HPDE6-E6E7 (cell line): ENCODE results near the gene CNR2.
"Not testable (repeated sequence)": the region's sequence is repeated elsewhere in the genome, so short reads cannot be mapped to it uniquely, and the experiment has no call there.

Experiments used
- DNase-seq: peaks from one replicate; pipeline ENCODE4 v3.0.0; 2011; ENCODE audit warnings: missing footprints; ENCODE audit errors: extremely low spot score

CNR2 gene

DNA sequence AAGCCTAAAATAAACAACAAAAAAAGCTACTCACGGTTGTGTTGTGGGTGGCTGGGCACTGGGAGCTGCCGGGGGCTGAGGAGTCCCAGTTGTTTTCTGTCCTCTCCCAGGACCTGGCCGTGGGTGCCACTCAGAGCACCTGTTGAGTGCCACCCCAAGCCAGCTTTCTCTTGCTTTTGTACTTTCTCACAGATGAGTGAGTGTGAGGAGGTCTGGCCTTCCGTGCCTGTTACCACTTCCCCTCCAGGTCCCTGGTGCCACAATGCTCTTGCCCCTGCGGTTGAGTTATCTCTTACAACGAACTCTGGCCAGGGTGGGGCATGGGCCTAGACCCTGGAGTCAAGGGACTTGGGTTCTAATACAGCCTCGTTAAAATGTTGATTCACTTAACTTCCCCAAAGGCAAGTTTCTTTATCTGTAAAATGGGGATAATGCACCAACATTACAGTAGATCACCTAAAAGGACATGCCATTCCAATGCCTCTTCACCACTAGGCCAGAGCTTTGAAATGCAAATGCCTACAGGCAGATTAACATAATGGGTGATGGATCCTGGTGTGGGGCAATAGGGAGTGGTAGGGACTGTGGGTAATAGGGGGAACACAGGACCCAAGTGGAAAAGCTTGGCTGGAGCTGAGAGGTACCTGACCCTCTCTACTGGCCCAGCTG is at the start of gene CNR2:
Gene CNR2 (minus strand): TSS at position 151 of the 669 bp plus-strand sequence. CDS start 37,745 bp downstream, outside the sequence.
- DNase-seq: no peak

DNA sequence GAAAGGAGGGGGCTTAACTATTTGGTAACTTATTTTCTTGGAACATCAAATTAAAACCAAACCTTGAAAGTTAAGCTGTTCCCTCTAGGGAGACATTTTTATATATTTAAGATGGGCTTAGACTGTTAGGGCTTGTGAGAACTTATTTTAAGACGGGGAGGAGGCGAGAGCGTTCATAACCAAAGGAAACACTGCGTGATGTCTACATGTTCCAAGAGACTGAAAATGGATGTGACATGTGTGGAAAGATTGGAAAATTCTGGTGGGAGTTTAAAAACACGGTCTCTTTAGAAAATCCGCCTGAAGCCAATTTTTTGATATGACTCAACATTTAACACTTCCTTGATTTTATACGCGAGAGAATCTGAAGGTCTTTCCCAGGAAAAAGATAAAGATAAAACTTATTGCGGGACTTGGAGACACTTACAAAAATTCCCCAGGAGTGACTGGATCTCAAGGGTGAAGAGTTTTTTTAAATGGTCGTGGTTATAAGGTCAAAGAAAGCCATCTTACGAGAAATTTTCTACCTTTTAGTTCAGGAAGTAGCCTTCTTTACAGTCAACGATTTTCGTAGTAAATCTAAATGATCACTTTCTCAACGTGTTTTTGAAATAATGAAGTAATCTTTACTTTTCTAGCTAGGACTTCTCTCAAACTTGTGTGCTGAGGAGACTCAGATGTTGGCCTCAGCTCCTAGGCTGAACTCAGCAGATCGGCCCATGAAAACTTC is 47.3 kb upstream of the CNR2 start:
- no peak for DNase-seq

DNA sequence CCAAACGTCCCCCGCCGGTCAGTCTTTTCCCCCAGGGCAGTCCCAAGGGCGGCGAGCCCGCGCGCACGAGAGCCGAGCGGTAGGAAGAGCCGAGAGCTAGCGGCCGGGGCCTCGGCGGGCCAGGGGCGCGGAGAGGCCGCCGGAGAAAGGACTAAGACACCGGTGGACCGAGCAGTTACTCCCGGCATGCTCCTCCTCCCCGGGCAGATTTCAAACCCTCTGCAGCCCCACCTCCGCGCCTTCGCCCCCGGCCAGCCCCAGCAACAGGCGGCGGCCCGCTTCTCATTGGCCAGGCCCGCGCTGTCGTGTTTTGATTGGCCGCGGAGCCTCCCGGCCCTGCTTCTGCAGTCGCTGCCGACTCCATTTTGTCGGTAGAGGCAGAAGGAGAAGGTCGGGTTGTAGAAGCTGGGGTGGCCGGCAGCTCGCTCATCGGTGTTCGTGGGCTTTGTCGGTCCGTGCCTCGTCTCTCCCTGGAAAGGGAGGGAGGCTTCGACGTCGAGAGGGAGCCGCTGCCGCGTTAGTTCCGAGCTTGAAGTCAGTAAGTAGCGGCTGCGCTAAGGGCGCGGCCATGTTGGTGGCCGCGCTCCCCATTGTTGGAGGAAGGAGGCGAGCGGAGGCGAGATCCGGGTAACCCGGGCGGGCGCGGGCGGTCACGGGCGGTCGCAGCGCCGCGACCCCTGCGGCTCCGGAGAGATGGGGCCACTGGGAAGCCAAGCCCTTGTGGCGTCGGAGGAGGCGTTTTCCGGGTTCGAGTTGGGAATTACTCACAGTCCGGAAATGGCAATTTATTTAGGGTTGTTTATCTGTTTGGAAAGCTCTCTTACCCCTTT is 46.5 kb upstream of the CNR2 start, which contains the start of gene PNRC2:
Gene PNRC2 (plus strand): TSS at position 368 of the 830 bp plus-strand sequence. CDS start 1,630 bp downstream, outside the sequence.
- peak; percentile 97 for DNase-seq

DNA sequence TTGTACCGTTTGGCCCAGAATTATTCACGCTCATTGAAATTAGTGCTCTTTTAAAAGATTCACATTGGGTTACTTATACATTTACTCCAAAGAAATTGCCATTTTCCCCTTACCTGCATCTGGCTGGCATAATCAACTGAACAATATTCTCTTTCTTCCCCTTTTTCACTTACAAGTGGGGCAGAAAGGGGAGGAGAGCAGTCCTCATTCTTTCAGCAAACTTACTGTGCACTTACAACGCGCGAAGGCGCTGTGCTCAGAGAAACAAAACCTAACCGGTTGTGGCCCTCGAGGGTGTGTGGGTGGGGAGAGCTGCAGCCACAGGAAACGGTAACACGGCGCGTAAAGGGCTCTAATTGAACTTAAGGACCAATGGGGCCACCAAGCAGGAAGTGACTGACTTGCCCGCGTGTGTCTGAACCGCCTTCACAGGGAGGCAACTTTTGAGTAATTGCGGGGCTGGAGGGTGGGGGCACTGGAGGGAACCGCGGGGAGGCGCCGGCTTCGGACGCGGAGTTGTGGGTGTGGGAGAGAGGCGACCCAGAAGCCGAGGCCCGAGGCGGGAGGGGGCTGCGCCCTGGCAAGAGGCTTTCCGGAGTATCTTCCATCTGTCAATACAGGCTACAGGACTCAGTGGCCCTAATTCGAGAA is 45.8 kb upstream of the CNR2 start:
- peak; percentile 60 for DNase-seq

DNA sequence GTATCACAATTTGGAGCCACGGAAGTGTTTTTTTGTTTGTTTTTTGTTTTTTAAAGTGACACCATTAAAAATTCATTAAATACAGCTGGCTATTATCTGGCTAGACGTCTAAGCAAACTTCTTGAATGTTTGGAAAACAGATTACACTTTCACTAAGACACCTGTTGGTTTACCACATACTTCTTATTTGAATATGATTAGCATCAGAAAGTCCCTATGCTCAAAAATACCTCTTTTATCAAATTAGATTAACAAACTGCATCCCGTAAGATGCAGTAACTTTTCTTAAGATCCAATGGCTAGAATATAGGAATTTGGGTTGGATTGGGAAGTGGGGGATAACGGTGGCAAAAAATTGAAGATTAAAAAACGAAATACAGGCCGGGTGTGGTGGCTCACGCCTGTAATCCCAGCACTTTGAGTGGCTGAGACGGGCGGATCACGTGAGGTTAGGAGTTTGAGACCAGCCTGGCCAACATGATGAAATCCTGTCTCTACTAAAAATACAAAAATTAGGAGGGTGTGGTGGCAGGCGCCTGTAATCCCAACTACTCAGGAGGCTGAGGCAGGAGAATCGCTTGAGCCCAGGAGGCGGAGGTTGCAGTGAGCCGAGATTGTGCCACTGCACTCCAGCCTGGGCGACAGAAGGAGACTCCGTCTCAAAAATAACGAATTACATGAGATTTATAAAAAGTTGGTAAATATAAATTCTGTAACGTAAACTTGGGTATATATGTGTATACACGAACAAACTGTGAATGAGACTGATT is 45.1 kb upstream of the CNR2 start:
- DNase-seq: not testable (repeated sequence)

DNA sequence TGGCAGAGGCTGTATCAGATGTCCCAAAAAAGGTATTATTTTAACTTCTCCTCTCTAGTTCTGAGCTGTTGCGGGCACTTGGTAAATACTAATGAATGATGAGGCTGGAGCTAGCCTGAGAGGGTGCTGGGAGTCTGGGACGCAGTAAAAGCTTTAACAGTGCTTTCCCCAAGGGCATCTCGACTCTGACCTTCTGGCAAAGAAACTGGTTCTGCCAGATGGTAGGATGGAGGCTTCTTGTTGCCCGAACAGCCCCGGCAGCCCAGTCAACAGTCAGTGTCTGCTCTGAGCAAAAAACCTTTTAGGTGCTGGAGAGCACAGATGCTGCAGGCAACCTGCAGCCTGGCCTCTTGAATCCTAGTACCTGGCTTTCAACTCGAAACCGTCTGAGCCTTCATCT is 43.9 kb upstream of the CNR2 start:
- no peak for DNase-seq

DNA sequence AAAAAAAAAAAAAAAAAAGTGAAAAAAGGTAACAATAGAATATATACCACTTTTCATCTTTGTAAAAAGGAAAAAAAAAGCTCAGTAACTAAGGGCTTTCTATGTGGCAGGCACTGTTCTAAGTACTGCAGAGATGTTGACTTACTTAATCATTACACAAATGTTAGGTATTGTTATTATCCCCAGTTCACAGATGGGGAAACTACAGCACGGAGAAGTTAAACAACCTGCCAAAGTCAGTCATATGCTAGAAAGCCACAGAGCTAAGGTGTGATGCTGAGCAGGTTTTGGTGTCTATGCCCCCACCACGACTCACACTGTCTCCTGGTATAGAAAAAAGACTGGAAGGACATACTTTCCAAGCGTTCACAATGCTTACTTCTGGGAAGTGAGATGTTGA is 39.9 kb upstream of the CNR2 start:
- no peak for DNase-seq

DNA sequence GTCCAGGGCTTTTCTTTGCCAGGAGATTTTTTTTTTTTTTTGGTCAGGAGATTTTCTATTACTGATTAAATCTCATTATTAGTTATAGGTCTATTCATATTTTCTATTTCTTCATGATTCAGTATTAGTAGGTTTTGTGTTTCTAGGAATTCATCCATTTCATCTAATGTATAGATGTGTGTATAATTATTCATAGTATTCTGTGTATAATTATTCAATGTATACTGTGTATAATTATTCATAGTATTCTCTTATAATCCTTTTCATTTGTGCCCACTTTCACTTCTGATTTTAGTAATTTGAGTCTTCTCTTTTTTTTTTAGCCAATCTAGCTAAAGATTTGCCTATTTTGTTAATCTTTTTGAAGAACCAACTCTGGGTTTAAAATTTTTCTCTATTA is 34.2 kb upstream of the CNR2 start:
- no peak for DNase-seq

DNA sequence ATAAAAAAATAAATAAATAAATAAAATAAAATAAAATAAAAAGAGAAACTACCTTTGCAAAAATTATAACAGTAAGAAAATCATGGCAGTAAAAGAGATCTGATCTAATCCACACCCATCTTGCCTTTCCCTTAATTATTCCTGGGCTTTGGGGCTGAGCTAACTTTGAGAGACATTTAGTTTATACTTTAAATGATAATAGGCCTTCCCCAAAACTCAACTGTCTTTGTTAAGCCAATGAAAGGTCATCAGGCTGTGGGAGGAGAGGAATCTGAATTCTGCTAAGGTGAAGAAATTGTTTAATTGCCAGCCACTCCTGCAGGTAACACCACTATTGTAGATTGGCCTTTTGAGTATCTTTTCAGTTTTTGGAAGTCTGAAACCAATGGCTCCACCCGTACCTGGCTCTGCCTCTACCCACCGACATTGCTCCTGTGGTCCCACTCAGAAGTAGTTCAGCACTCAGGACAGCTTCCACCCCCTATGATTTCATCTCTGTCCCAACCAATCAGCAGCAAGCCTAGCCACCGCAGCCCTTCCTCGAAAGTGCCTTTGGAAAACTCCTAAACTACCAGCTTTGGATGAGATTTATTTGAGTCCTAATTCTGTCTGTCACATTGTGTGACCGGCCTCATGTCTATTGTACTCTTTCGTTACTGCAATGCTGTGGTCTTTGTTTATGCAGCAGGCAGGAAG is 23.5 kb upstream of the CNR2 start:
- DNase-seq: no peak

DNA sequence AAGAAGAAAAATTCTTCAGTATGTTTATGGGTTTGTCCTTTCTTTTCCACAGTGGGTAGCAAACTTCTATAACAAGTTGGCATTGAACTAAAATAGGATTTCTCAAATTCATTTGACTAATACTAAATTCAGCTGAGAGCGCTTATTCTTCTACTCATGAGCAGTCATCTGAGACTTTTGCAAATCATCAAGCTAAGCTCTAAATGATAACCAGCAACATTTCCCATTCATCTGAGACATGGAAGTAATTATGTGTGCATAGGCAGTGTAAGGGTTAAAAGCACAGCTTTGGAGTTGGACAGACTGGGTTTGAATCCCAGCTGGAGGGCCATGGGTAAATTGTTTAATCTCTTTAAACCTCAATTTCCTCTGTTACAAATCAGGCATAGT is 18.3 kb upstream of the CNR2 start:
- DNase-seq: no peak

DNA sequence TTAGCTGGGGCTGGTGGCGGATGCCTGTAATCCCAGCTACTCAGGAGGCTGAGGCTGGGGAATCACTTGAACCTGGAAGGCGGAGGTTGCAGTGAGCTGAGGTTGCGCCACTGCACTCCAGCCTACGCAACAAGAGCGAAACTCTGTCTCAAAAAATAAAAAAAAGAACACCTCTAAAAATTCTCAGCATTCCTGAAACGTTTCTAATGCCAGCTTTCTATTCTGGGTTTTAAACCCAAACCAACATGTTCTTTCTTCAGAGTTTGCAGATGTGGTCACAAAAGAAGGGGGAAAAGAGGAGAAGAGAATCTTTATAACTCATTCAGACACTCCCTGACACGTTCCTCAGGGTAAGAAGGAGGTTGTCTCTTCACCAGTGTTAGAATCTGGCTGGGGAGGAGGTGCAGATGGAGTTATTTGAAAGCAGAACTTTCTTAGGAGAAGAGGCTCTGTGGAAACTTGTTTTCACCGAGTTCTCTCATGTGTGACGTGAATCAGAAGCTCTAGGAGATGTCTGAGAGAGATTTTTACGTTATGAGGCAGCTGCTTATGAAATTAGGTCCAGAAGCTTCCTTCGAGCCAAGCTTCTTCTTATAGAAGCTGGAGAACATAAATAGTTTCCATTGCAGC is 17.8 kb upstream of the CNR2 start:
- DNase-seq: no peak

DNA sequence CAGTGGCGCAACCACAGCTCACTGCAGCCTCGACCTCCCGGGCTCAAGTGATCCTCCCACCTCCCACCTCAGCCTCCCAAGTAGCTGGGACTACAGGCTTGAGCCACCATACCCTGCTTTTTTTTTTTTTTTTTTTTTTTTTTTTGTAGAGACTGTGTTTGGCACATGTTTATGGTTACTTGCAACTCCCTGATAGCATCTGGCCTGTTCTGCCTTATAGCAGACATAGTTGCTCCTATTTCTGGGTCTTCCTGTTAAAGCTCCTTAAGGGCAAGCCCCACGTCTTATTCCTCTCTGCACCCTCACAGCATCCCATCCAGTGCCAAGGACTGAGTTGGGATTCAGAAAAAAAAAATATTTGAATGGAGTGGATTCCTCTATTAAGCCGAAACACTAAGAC is 17.1 kb upstream of the CNR2 start:
- no peak for DNase-seq

DNA sequence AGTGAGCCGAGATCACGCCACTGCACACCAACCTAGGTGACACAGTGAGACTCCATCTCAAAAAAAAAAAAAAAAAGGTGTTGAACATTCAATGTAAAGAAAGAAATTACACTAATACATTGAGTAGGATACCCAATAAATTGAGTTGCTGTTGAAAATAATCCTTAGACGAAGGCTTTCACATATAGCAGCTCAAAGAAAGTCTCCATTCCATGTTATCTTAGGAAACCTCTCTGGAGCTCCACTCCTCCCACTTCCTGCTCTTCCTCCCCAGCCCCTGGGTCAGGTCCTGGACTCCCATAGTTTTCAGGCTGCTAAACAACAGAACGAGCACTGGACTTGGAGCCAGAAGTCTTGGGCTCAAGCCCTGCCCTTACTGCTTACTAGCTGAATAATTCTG is 15.6 kb upstream of the CNR2 start:
- no peak for DNase-seq

DNA sequence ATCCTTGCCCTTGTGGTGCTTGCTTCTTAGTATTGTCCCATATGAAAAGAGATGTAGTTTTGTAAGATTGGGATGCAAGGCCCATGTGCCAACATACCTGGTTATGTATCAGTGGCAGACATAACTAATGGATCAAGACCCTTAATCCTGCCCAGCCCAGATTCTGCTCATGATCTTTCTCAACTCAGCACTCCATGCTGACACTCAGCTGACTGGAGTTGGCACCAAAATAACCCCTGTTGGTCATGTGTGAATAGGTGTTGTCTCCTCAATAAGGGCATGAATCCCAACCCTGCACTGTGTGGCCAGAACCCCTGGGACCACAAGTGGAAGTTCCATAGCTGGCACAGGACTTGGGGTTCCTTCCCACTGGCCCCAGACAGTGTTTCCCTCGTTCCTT is 13.9 kb upstream of the CNR2 start:
- no peak for DNase-seq

DNA sequence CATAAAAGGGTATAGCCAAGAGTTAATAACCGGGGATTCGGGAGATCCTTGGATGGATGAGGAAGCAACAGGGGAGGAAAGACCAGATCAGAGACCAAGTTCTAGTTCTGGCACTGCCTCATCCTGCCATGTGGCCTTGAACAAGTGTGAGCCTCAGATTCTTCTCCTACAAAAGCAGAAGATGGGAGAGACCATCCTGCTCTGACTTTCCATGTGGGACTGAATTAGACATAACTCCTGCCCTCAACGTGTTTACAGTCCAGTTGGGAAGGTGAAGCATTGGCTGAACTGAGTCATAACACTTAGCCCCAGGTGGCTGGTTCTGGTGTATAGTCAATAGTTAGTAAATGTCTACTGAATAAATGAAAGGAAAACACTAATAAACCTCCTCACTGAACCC is 12.1 kb upstream of the CNR2 start:
- no peak for DNase-seq

DNA sequence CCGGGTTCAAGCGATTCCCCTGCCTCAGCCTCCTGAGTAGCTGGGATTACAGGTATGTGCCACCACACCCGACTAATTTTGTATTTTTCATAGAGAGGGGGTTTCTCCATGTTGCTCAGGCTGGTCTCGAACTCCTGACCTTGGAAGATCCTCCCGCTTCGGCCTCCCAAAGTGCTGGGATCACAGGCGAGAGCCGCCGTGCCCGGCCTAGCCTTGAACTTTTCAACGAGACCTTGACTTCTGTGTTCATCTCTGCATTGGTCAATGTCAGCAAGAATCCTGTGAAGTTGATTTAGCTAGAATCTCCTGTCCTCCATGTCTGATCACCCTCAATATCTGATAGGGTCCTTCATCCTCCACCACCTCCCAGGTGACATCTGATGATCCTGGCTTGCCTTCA is 11.4 kb upstream of the CNR2 start:
- no peak for DNase-seq

DNA sequence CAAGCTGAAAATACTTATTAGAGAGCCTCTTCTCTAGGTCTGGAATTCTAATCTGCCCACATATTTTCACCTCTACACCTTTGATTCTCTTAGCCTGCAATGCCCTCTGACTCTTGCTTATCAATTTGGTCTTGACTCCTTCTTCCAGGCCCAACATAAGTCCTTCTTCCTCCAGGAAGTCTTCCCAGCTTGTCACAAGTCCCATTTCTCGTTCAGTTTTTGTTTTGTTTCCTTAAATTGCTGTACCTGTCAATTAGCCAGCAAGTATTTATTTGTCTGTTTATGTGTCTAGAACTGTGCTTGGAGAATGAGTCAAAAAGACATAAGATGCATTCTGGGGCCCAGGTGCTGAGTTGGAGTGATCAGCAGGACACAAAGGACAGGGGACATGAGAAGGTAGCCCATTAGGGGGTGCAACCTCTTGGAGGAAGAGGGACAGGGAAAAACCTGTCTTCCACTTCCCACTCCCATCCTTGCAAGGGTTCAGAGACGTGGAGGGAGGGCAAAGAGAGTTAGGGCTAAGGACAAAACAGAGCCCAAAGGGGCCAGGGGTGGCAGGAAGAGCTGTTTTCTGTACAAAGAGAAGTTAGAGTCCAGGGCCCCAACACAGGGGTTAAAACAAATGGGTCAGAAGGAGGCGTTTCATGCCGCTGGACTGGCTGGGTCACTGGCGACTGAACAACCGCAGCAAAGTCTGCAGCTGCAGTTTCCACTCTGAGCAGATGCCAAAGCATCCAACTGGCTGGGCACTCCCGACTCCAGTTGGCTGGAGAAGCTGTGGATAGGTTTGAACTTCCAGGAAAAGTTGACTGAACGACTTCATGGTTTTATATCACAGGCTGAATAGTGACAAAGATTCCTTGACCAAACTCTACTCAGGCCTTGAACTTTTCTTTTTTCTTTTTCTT is 10.7 kb upstream of the CNR2 start:
- DNase-seq: no peak

DNA sequence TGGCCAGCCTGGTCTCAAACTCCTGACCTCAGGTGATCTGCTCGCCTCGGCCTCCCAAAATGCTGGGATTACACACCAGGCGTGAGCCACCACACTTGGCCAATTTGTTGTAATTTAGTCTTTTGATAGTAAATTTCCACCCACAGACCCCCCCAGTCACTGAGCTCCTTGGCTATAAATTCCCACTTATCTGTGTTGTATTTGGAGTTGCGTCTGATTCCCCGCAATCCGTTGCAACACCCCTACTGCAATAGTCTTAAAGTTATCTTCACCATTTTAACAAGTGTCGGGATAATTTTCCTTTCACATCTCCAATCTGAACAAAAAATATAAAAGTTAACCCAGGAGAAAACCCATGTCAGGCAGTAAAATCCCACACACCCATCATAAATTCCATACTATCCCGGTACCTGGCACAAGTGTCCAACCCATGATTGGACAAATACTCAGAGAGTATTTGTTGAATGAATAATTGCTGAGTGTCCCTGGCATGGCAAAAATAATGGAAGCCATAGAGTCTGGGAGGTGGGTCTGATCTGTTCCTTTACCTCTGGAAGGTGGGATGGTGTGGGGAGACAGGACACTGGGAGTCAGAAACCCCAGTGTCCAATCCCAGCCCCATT is 9.3 kb upstream of the CNR2 start:
- DNase-seq: no peak
